ENCODE measurements around the gene HSP90B1. TPM values are rescaled to one million over a fixed set of nuclear protein-coding genes. Genes with fewer than 3 reads are reported as not detected.

Gene HSP90B1
- total and polyA plus RNA-seq, 9 of the 15 experiments (the other 6 are each of a cell fraction or from before 2014, with no cell fraction given), result 196 to 719 (median 557) TPM

GRCh38 chr12:103929046-103929783 lies 995 bp upstream of the HSP90B1 start:
- Histone ChIP-seq H3K9me1 (ENCODE audit: control insufficient read depth, insufficient read depth, low read length) (no peaks in the 10 kb centered on the region), H3K27ac (ENCODE audit: extremely low read depth, low read depth, low read length) (peak overlapping the region; percentile 81), H3K27me3 (ENCODE audit: control insufficient read depth in 2 of 2, insufficient read depth in 2 of 2, low read length in 2 of 2) (no peaks in the 10 kb centered on the region), H3K9me3 (replicated peaks; ENCODE audit: control insufficient read depth, insufficient read depth, low read depth, low read length) (no peaks in the 10 kb centered on the region), H3K4me1 (replicated peaks in 1 of 2; ENCODE audit: control insufficient read depth in 2 of 2, insufficient read depth in 2 of 2, low read length in 2 of 2) (peaks cover 7 to 18% of the 10 kb centered on the region in 2 experiments), H3K36me3 (ENCODE audit: control insufficient read depth, insufficient read depth, low read length) (peaks cover 33% of the 10 kb centered on the region), H3K79me2 (ENCODE audit: control insufficient read depth, insufficient read depth, low read length) (peaks cover 41% of the 10 kb centered on the region), H3K4me3 (peak overlapping the region; percentile 54), H3K4me2 (ENCODE audit: insufficient read depth, low read length) (peak overlapping the region; percentile 95), H3K9ac (ENCODE audit: insufficient read depth in 1 of 2, low read depth in 2 of 2, low read length in 2 of 2) (peak overlapping the region; percentile 81 to 91), H2AFZ (ENCODE audit: low read depth, low read length) (peak overlapping the region; percentile 96), H4K20me1 (replicated peaks; ENCODE audit: control insufficient read depth, insufficient read depth, low read length) (peaks cover 19% of the 10 kb centered on the region)
- peak; percentile 81 to 92 (median 87) for DNase-seq (ENCODE audit: extremely low read depth in 1 of 4, low spot score in 3 of 4)
- in situ Hi-C loops (cut with MboI), result no loop called here
- TSS peak; percentile 88 for BruUV-seq (replicated peaks)
- CTCF ChIA-PET (ENCODE audit: low intra/inter-chr PET ratio), result no interaction called here
- POLR2A ChIA-PET, result interaction anchor here (0.6 to 1.9 kb wide), 24 partner anchors 8 to 441 kb away, joined by 3 to 18 read pairs (median 5); partner anchors contain the start of gene TDG
- FAIRE-seq, result no peak
- 2% methylated on average over 35 of the region's 37 CpGs for WGBS (ENCODE audit: insufficient coverage, low coverage, missing lambda C conversion rate)
- intact Hi-C loops (cut with micrococcal nuclease), result loop anchor here (1.0 kb wide), 1 partner anchor 28 kb away; a partner anchor contains a TSS
- ATAC-seq, result peak; percentile 73
- TF ChIP-seq POLR2G (IDR thresholded peaks at IDR 0.05; ENCODE audit: low read depth, low read length), result peak; percentile 64
- TF ChIP-seq SLC30A9 (CRISPR knock-in tag; IDR thresholded peaks at IDR 0.05), result no peak
- TF ChIP-seq NFRKB (IDR thresholded peaks at IDR 0.05; ENCODE audit: low read depth), result 0 out of 2 replicates have a peak, but pooled peaks have one; percentile 39
- peak; percentile 77; the same call in 1 of the 2 replicates for TF ChIP-seq ZBTB7A (IDR thresholded peaks at IDR 0.05; ENCODE audit: borderline replicate concordance, control insufficient read depth, low read depth, low read length)
- no peak for TF ChIP-seq ELK1 (CRISPR knock-in tag; IDR thresholded peaks at IDR 0.05)
- no peak; the same call in none of the 2 replicates for TF ChIP-seq TEAD4 (IDR thresholded peaks at IDR 0.05; ENCODE audit: low read length)
- 0 out of 2 replicates have a peak, but pooled peaks have one; percentile 23 for TF ChIP-seq TEAD4 (CRISPR knock-in tag; IDR thresholded peaks at IDR 0.05; ENCODE audit: borderline replicate concordance)
- TF ChIP-seq ARNT (IDR thresholded peaks at IDR 0.05), result peak in 1 of 2 experiments; percentile 34; a peak in 1 of 4 replicates
- TF ChIP-seq HDAC2 (IDR thresholded peaks at IDR 0.05), result 0 out of 2 replicates have a peak, but pooled peaks have one; percentile 14
- peak; percentile 53 for TF ChIP-seq RBBP5 (IDR thresholded peaks at IDR 0.05; ENCODE audit: borderline replicate concordance, insufficient read depth, low read length, poor library complexity, severe bottlenecking)
- 0 out of 4 replicates have a peak, but pooled peaks of 1 of the 2 experiments have one; percentile 24 for TF ChIP-seq SIN3A (IDR thresholded peaks at IDR 0.05; ENCODE audit: borderline replicate concordance in 2 of 2, control insufficient read depth in 1 of 2, low read depth in 2 of 2, low read length in 2 of 2)
- no peak for TF ChIP-seq ZBTB26 (CRISPR knock-in tag; IDR thresholded peaks at IDR 0.05)
- TF ChIP-seq HMBOX1 (IDR thresholded peaks at IDR 0.05), result no peak
- no peak; the same call in 1 of the 2 replicates for TF ChIP-seq CREB3 (tag; conservative IDR thresholded peaks at IDR 0.05; ENCODE audit: low read depth)

All from K562 (cell line).